ENCODE results near the gene BMAL2.

DNA sequence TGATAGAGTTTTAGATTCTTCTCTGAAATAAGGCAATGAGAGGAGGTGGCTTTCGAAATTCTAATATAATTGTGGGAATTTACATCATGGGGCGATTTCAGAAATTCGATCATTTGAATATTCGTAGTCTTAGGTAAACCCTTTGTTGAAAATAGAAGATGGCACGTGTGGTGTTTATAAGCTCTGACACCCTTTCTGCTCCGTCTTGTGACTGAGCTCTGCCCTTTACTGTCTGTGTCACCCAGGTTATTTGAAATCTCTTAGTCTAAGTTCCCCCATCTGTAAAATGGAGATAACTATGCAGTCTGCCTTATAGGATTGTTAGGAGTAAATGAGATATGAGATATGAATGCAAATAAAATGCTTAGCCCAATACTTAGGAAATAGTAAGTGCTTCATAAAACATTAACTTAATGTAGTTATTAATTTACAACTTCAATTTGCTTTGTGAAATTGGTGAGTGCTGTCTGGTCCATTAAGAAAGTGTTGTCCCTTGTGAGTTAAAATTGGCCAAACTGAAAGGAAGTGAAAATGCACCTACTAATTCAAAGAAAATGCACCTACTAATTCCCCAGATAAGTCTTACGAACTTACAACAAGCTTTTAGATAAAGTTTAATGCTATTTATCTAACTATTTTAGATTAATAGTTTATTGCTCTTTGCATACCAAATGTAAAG, 1.5 kb downstream of the BMAL2 start:
- TF ChIP-seq, protein P1, sequence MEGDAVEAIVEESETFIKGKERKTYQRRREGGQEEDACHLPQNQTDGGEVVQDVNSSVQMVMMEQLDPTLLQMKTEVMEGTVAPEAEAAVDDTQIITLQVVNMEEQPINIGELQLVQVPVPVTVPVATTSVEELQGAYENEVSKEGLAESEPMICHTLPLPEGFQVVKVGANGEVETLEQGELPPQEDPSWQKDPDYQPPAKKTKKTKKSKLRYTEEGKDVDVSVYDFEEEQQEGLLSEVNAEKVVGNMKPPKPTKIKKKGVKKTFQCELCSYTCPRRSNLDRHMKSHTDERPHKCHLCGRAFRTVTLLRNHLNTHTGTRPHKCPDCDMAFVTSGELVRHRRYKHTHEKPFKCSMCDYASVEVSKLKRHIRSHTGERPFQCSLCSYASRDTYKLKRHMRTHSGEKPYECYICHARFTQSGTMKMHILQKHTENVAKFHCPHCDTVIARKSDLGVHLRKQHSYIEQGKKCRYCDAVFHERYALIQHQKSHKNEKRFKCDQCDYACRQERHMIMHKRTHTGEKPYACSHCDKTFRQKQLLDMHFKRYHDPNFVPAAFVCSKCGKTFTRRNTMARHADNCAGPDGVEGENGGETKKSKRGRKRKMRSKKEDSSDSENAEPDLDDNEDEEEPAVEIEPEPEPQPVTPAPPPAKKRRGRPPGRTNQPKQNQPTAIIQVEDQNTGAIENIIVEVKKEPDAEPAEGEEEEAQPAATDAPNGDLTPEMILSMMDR (IDR thresholded peaks at IDR 0.05; ENCODE audit: insufficient read depth, low read length), result no peak
- TF ChIP-seq POLR2AphosphoS5 (IDR thresholded peaks at IDR 0.05; ENCODE audit: low read depth), result no peak
